Esophagus muscularis mucosa (tissue), 3 donors: Measurements from ENCODE around the gene UPF3A.

Experiments
- POLR2A ChIP-seq: fragments of 450-650 bp; IDR thresholded peaks from one replicate; pipeline ENCODE4 v1.6.1; 2017; ENCODE audit warnings: antibody characterized with exemption, moderate library complexity, mild to moderate bottlenecking, low read depth
- TF ChIP-seq, protein P1 (sequence below), 3 experiments: fragments of 200-600 bp in 2 of 3; fragments of 450-650 bp in 1 of 3; sonication (generic) in 2 of 3; IDR thresholded peaks; one replicate each; pipeline ENCODE4 v1.5.1; 2017 to 2019; ENCODE audit warnings: antibody characterized with exemption in 3 of 3, mild to moderate bottlenecking in 2 of 3, moderate library complexity in 1 of 3

DNA sequence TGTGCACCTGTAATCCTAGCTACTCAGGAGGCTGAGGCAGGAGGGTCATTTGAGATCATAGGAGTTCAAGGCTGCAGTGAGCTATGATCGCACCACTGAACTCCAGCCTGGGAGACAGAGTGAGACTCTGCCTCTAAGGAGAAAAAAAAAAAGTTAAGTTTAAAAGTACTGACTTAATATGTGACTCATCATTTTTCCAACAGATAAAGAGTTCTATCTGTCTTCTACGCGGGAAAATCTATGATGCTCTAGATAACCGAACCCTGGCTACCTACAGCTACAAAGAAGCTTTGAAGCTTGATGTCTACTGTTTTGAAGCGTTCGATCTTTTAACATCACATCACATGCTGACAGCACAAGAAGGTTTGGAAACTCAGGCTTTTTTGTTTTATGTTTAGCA lies 39.5 kb upstream of the UPF3A start:
- TF ChIP-seq, protein P1, sequence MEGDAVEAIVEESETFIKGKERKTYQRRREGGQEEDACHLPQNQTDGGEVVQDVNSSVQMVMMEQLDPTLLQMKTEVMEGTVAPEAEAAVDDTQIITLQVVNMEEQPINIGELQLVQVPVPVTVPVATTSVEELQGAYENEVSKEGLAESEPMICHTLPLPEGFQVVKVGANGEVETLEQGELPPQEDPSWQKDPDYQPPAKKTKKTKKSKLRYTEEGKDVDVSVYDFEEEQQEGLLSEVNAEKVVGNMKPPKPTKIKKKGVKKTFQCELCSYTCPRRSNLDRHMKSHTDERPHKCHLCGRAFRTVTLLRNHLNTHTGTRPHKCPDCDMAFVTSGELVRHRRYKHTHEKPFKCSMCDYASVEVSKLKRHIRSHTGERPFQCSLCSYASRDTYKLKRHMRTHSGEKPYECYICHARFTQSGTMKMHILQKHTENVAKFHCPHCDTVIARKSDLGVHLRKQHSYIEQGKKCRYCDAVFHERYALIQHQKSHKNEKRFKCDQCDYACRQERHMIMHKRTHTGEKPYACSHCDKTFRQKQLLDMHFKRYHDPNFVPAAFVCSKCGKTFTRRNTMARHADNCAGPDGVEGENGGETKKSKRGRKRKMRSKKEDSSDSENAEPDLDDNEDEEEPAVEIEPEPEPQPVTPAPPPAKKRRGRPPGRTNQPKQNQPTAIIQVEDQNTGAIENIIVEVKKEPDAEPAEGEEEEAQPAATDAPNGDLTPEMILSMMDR (IDR thresholded peaks at IDR 0.05), result no peak
- TF ChIP-seq POLR2A, result no peak
